Measurements from ENCODE around the gene STEAP2.

Gene STEAP2

GRCh38 chr7:90274161-90274560, 62.6 kb downstream of the STEAP2 start:
- DNase-seq (ENCODE audit: low read depth) = no peak
- H3K4me3 ChIP-seq (ENCODE audit: low read depth, low read length) = no peak overlapping the region
- TF ChIP-seq, protein P1, sequence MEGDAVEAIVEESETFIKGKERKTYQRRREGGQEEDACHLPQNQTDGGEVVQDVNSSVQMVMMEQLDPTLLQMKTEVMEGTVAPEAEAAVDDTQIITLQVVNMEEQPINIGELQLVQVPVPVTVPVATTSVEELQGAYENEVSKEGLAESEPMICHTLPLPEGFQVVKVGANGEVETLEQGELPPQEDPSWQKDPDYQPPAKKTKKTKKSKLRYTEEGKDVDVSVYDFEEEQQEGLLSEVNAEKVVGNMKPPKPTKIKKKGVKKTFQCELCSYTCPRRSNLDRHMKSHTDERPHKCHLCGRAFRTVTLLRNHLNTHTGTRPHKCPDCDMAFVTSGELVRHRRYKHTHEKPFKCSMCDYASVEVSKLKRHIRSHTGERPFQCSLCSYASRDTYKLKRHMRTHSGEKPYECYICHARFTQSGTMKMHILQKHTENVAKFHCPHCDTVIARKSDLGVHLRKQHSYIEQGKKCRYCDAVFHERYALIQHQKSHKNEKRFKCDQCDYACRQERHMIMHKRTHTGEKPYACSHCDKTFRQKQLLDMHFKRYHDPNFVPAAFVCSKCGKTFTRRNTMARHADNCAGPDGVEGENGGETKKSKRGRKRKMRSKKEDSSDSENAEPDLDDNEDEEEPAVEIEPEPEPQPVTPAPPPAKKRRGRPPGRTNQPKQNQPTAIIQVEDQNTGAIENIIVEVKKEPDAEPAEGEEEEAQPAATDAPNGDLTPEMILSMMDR (IDR thresholded peaks at IDR 0.05; ENCODE audit: insufficient read depth, low read depth, low read length, missing control alignments) = no peak

DNA sequence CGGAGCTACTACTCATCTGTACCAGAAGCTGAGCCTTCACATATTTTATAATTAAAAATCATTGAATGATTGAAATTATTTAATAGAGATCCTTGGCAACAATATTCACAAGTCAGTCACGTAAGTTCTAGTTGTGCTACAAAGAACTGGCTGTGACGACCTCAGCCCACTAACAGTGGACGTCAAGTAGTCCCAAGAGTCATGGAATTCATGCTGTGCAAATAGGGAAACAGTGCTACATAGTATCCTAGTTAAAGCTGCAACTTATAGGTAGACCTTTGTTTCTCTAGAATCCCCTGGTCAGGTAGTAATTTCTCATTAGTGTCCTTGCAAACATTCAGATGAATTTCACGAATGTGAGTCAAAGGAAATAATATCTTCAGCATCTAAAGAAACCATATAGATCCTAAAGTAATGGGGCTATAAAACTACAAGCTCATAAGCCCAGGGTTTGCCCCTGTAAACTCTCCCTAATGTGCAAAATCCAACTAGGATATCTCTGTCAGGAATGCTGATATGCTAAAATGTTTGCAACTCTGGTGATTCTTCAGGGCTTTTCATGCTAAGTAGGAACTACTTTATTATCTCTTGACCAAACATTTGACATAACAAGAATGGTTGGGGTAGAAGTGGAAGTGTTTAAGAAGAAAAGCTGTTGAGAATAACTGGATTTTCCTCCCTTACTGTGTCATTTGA, 64.6 kb downstream of the STEAP2 start:
- DNase-seq (ENCODE audit: low read depth) = no peak
- TF ChIP-seq, protein P1 (IDR thresholded peaks at IDR 0.05; ENCODE audit: insufficient read depth, low read depth, low read length, missing control alignments) = no peak
- no peak overlapping the region for H3K4me3 ChIP-seq (ENCODE audit: low read depth, low read length)
